GM12878 (cell line): Measurements from ENCODE around the gene SETD2. TPM values are rescaled to one million over a fixed set of nuclear protein-coding genes. Genes with fewer than 3 reads are reported as not detected.

Source experiments
- ATAC-seq: fragments of 200-7000 bp; cut with Tn5 transposase; 3 replicates; pipeline ENCODE4 v1.9.1; 2020; ENCODE audit warnings: mild to moderate bottlenecking, moderate library complexity
- BruUV-seq: library from RNA; stranded (reverse); fragments of 400-500 nt; replicated peaks from 2 replicates; lab custom pipeline; 2021; lab: Mats Ljungman, UMichigan
- CTCF ChIA-PET: fragments of 300-600 bp; sonication (Branson Sonifier 250); formaldehyde crosslinking; extraction: SDS; loops from one replicate; lab custom pipeline; 2021; ENCODE audit warnings: inconsistent platforms; lab: Yijun Ruan, JAX
- POLR2A ChIA-PET: fragments of 350-600 bp; formaldehyde crosslinking; extraction: SDS; loops from one replicate; lab custom pipeline; 2021; ENCODE audit warnings: inconsistent platforms; lab: Charles Lee
- RAD21 ChIA-PET: fragments of 300-600 bp; sonication (Branson Sonifier 250); formaldehyde crosslinking; loops from one replicate; lab custom pipeline; 2023; ENCODE audit warnings: antibody characterized with exemption; ENCODE audit not compliant: unreplicated experiment; lab: Charles Lee
- SMC1A ChIA-PET: fragments of 300-600 bp; sonication (Branson Sonifier 250); formaldehyde crosslinking; loops from one replicate; lab custom pipeline; 2023; ENCODE audit not compliant: unreplicated experiment, uncharacterized antibody; lab: Charles Lee
- DNase-seq: peaks from one replicate; pipeline ENCODE4 v3.0.0-alpha.2; 2011; ENCODE audit warnings: low read depth, low spot score
- FAIRE-seq: peaks from 3 replicates; lab custom pipeline; 2011; peaks lifted over from hg19 to GRCh38; lab: Jason Lieb, UNC
- H2AFZ ChIP-seq: 2 replicates; pipeline ENCODE4 v1.6.0; 2011; ENCODE audit warnings: low read depth, low read length, control low read depth; ENCODE audit not compliant: control insufficient read depth
- H3K27ac ChIP-seq: 2 replicates; pipeline ENCODE4 v1.5.1; 2011; ENCODE audit warnings: control low read depth; ENCODE audit not compliant: control insufficient read depth, insufficient read depth
- H3K27me3 ChIP-seq, 2 experiments: replicated peaks in 1 of 2; 2 replicates each; pipeline versions ENCODE4 v1.6.0 to v1.6.1; 2011; ENCODE audit warnings: low read length in 1 of 2; ENCODE audit not compliant: control insufficient read depth in 2 of 2, insufficient read depth in 2 of 2
- H3K36me3 ChIP-seq, 2 experiments: 2 replicates each; pipeline ENCODE4 v1.5.1; 2011; ENCODE audit warnings: low read length in 1 of 2; ENCODE audit not compliant: control insufficient read depth in 2 of 2, insufficient read depth in 2 of 2
- H3K4me1 ChIP-seq: 2 replicates; pipeline ENCODE4 v1.6.1; 2011; ENCODE audit warnings: mild to moderate bottlenecking, low read length, moderate library complexity, mixed read lengths; ENCODE audit not compliant: control insufficient read depth, insufficient read depth
- H3K4me2 ChIP-seq: 2 replicates; pipeline ENCODE4 v1.6.0; 2011; ENCODE audit warnings: control low read depth; ENCODE audit not compliant: control insufficient read depth, insufficient read depth
- H3K4me3 ChIP-seq: fragments of 200-600 bp; sonication (generic); 2 replicates; pipeline ENCODE4 v1.5.1; 2016
- H3K79me2 ChIP-seq: 2 replicates; pipeline ENCODE4 v1.6.0; 2011; ENCODE audit warnings: low read length; ENCODE audit not compliant: control insufficient read depth, insufficient read depth
- H3K9ac ChIP-seq: 2 replicates; pipeline ENCODE4 v1.8.0; 2011; ENCODE audit warnings: low read length, control low read depth, mixed read lengths; ENCODE audit not compliant: control insufficient read depth, insufficient read depth
- H3K9me3 ChIP-seq: replicated peaks from 3 replicates; pipeline ENCODE4 v1.5.1; 2011; ENCODE audit warnings: mild to moderate bottlenecking, low read length; ENCODE audit not compliant: control insufficient read depth, insufficient read depth
- H4K20me1 ChIP-seq: 2 replicates; pipeline ENCODE4 v1.6.0; 2011; ENCODE audit not compliant: control insufficient read depth, insufficient read depth
- CHD1 ChIP-seq: IDR thresholded peaks from 2 replicates; pipeline ENCODE4 v1.6.1; 2012; ENCODE audit warnings: low read depth, low read length, improper control_type of control experiment
- CREB1 ChIP-seq: IDR thresholded peaks from 2 replicates; pipeline ENCODE4 v1.6.1; 2012; ENCODE audit warnings: low read depth, mild to moderate bottlenecking, inconsistent platforms
- FOXK2 ChIP-seq: fragments of 450-650 bp; IDR thresholded peaks from 2 replicates; pipeline ENCODE4 v1.6.1; 2017; ENCODE audit warnings: mild to moderate bottlenecking, moderate library complexity
- PAX8 ChIP-seq: fragments of 450-650 bp; IDR thresholded peaks from 2 replicates; pipeline ENCODE4 v1.6.1; 2017; ENCODE audit warnings: mild to moderate bottlenecking, moderate library complexity
- POLR2AphosphoS2 ChIP-seq: IDR thresholded peaks from 2 replicates; pipeline ENCODE4 v1.6.1; 2011; ENCODE audit warnings: low read depth, mild to moderate bottlenecking, low read length, improper control_type of control experiment, moderate library complexity
- POLR2AphosphoS5 ChIP-seq: IDR thresholded peaks from 2 replicates; pipeline ENCODE4 v1.6.1; 2011; ENCODE audit warnings: mild to moderate bottlenecking, low read length, inconsistent platforms
- RAD21 ChIP-seq: IDR thresholded peaks from 2 replicates; pipeline ENCODE4 v1.6.1; 2011; ENCODE audit warnings: mild to moderate bottlenecking, low read depth, low read length, moderate library complexity; ENCODE audit not compliant: insufficient read depth
- RCOR1 ChIP-seq: conservative IDR thresholded peaks from 2 replicates; pipeline ENCODE4 v1.6.1; 2012; ENCODE audit warnings: low read depth, low read length, improper control_type of control experiment
- SP1 ChIP-seq: IDR thresholded peaks from one replicate; pipeline ENCODE4 v1.6.1; 2011; ENCODE audit warnings: low read depth, low read length
- SUZ12 ChIP-seq: fragments of 200-600 bp; sonication (generic); IDR thresholded peaks from one replicate; pipeline ENCODE4 v1.6.1; 2018; ENCODE audit warnings: antibody characterized with exemption, mild to moderate bottlenecking; ENCODE audit not compliant: unreplicated experiment
- ZZZ3 ChIP-seq: IDR thresholded peaks from 2 replicates; pipeline ENCODE4 v1.6.1; 2011; ENCODE audit warnings: low read depth; ENCODE audit not compliant: control insufficient read depth, insufficient read length
- WGBS: methylation state at CpG from one replicate; pipeline ENCODE4 v1.1.6; 2016; ENCODE audit warnings: low lambda C conversion rate; ENCODE audit not compliant: insufficient replicate concordance, insufficient coverage; ENCODE audit errors: missing lambda C conversion rate; 5-methylcytosine and 5-hydroxymethylcytosine counted together
- in situ Hi-C: fragments of 300-500 bp; cut with MboI; formaldehyde crosslinking; loops from 9 replicates; pipeline ENCODE4 v1.14.3; 2018; ENCODE audit warnings: mixed read lengths
- intact Hi-C: fragments of 100-400 bp; cut with micrococcal nuclease; formaldehyde crosslinking; loops from one replicate; pipeline ENCODE4 v1.14.2; 2022; ENCODE audit not compliant: unreplicated experiment
- polyA plus RNA-seq, 11 experiments: library from polyadenylated mRNA; depleted of rRNA in 4 of 11; unstranded in 6 of 11; stranded (reverse) in 5 of 11; fragments of >200 nt; fragmentation: Nextera tagmentation in 4 of 11; fragmentation: Illumina TruSeq in 1 of 11; extraction: Ambion mirVana in 4 of 11; extraction: Trizol in 1 of 11; gene quantifications; 1 replicate in 1 of 11; 2 replicates in 10 of 11; pipeline versions ENCODE4 v1.2.1 to v1.2.3, GENCODE V29; 2011 to 2016; ENCODE audit warnings: inconsistent platforms in 2 of 11, missing spikeins in 2 of 11, low read depth in 1 of 11
- total RNA-seq, 4 experiments: library from RNA; depleted of rRNA in 3 of 4; stranded (reverse); fragments of >200 nt in 3 of 4; fragmentation: Illumina TruSeq in 1 of 4; extraction: Trizol in 1 of 4; gene quantifications; 2 replicates each; pipeline versions ENCODE4 v1.2.1 to v1.2.3, GENCODE V29; 2013 to 2021
- TF ChIP-seq, protein P1 (sequence below): fragments of 450-650 bp; IDR thresholded peaks from 2 replicates; pipeline ENCODE4 v1.6.1; 2018; ENCODE audit warnings: mild to moderate bottlenecking, low read depth, moderate library complexity; ENCODE audit not compliant: partially characterized antibody
- TF ChIP-seq, protein P2 (sequence below): fragments of 450-650 bp; formaldehyde crosslinking; IDR thresholded peaks from 2 replicates; pipeline ENCODE4 v1.4.0; 2020; ENCODE audit warnings: mild to moderate bottlenecking, moderate library complexity
- TF ChIP-seq, protein P3 (sequence below): fragments of 450-650 bp; IDR thresholded peaks from 2 replicates; pipeline ENCODE4 v1.6.1; 2017; ENCODE audit warnings: mild to moderate bottlenecking

SETD2 gene
- total and polyA plus RNA-seq, 10 of the 15 experiments (the other 5 are each of a cell fraction or from before 2014, with no cell fraction given): 8.4 to 44.9 (median 24.5) TPM

DNA sequence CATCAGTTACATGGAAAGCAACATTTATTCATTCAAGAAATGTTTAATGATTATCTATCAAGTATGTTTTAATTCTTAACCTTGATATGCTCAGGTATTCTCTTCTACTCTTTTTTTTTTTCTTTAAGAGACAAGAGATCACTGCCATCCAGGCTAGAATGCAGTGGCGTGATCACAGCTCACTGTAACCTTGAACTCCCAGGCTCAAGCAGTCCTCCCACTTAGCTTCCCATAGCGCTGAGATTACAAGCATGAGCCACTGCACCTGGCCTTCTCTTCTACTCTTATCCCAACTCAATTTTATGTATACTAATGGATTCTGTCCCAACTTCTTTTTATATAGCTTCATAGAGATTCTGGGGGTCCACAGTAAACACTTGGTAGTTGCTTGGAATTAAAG lies 50.9 kb downstream of the SETD2 start (continued):
- TF ChIP-seq, protein P1, sequence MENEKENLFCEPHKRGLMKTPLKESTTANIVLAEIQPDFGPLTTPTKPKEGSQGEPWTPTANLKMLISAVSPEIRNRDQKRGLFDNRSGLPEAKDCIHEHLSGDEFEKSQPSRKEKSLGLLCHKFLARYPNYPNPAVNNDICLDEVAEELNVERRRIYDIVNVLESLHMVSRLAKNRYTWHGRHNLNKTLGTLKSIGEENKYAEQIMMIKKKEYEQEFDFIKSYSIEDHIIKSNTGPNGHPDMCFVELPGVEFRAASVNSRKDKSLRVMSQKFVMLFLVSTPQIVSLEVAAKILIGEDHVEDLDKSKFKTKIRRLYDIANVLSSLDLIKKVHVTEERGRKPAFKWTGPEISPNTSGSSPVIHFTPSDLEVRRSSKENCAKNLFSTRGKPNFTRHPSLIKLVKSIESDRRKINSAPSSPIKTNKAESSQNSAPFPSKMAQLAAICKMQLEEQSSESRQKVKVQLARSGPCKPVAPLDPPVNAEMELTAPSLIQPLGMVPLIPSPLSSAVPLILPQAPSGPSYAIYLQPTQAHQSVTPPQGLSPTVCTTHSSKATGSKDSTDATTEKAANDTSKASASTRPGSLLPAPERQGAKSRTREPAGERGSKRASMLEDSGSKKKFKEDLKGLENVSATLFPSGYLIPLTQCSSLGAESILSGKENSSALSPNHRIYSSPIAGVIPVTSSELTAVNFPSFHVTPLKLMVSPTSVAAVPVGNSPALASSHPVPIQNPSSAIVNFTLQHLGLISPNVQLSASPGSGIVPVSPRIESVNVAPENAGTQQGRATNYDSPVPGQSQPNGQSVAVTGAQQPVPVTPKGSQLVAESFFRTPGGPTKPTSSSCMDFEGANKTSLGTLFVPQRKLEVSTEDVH: no peak
- TF ChIP-seq CHD1: no peak

DNA sequence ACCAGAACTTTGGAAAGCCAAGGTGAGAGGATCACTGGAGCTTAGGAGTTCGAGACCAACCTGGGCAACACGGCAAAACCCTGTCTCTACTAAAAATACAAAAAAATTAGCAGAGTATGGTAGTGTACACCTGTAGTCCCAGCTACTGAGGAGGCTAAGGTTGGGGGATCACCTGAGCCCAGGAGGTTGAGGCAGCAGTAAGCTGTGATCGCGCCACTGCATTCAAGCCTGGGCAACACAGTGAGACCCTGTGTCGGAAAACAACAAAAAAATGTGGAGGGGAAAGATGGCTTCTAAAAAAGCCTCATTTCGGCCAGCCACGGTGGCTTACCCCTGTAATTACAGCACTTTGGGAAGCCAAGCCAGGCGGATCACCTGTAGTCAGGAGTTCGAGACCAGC lies 54.5 kb downstream of the SETD2 start:
- Histone ChIP-seq H3K27me3 (no peaks in the 10 kb centered on the region), H3K4me3 (no peak overlapping the region), H4K20me1 (no peaks in the 10 kb centered on the region), H3K27ac (no peak overlapping the region), H2AFZ (no peak overlapping the region), H3K9ac (no peak overlapping the region), H3K4me2 (no peak overlapping the region), H3K79me2 (no peaks in the 10 kb centered on the region; the same call in 1 of the 2 replicates), H3K36me3 (peaks cover 2 to 29% of the 10 kb centered on the region in 2 experiments), H3K9me3 (no peaks in the 10 kb centered on the region), H3K4me1 (peaks cover 9% of the 10 kb centered on the region; the same call in 1 of the 2 replicates)
- ATAC-seq (no peak), DNase-seq (no peak), FAIRE-seq (no peak)
- 97% methylated on average over 9 of the region's 9 CpGs for WGBS
- SMC1A ChIA-PET: interaction anchor here (1.5 to 2.0 kb wide), 2 partner anchors 27 to 30 kb away, joined by 3 to 6 read pairs; no protein-coding TSS in a partner anchor
- BruUV-seq: no TSS peak
- in situ Hi-C loops: no loop called here
- intact Hi-C loops: no loop called here
- POLR2A ChIA-PET: interaction anchor here (0.5 to 1.4 kb wide), 2 partner anchors 10 to 808 kb away, joined by 3 read pairs; no protein-coding TSS in a partner anchor
- CTCF ChIA-PET: interaction anchor here (1.2 kb wide), 1 partner anchor 43 kb away, joined by 3 read pairs; no protein-coding TSS in a partner anchor
- RAD21 ChIA-PET: no interaction called here
- TF ChIP-seq RCOR1: no peak
- TF ChIP-seq ZZZ3: no peak
- TF ChIP-seq POLR2AphosphoS2: no peak
- no peak for TF ChIP-seq CREB1
- TF ChIP-seq RAD21: no peak
- TF ChIP-seq, protein P2, sequence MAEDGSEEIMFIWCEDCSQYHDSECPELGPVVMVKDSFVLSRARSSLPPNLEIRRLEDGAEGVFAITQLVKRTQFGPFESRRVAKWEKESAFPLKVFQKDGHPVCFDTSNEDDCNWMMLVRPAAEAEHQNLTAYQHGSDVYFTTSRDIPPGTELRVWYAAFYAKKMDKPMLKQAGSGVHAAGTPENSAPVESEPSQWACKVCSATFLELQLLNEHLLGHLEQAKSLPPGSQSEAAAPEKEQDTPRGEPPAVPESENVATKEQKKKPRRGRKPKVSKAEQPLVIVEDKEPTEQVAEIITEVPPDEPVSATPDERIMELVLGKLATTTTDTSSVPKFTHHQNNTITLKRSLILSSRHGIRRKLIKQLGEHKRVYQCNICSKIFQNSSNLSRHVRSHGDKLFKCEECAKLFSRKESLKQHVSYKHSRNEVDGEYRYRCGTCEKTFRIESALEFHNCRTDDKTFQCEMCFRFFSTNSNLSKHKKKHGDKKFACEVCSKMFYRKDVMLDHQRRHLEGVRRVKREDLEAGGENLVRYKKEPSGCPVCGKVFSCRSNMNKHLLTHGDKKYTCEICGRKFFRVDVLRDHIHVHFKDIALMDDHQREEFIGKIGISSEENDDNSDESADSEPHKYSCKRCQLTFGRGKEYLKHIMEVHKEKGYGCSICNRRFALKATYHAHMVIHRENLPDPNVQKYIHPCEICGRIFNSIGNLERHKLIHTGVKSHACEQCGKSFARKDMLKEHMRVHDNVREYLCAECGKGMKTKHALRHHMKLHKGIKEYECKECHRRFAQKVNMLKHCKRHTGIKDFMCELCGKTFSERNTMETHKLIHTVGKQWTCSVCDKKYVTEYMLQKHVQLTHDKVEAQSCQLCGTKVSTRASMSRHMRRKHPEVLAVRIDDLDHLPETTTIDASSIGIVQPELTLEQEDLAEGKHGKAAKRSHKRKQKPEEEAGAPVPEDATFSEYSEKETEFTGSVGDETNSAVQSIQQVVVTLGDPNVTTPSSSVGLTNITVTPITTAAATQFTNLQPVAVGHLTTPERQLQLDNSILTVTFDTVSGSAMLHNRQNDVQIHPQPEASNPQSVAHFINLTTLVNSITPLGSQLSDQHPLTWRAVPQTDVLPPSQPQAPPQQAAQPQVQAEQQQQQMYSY (CRISPR knock-in tag): no peak
- no peak for TF ChIP-seq SP1
- no peak for TF ChIP-seq PAX8
- TF ChIP-seq, protein P3, sequence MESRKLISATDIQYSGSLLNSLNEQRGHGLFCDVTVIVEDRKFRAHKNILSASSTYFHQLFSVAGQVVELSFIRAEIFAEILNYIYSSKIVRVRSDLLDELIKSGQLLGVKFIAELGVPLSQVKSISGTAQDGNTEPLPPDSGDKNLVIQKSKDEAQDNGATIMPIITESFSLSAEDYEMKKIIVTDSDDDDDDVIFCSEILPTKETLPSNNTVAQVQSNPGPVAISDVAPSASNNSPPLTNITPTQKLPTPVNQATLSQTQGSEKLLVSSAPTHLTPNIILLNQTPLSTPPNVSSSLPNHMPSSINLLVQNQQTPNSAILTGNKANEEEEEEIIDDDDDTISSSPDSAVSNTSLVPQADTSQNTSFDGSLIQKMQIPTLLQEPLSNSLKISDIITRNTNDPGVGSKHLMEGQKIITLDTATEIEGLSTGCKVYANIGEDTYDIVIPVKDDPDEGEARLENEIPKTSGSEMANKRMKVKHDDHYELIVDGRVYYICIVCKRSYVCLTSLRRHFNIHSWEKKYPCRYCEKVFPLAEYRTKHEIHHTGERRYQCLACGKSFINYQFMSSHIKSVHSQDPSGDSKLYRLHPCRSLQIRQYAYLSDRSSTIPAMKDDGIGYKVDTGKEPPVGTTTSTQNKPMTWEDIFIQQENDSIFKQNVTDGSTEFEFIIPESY: no peak
- TF ChIP-seq POLR2AphosphoS5: no peak
- no peak for TF ChIP-seq SUZ12
- no peak for TF ChIP-seq FOXK2
